Progenitor cell of endocrine pancreas (in vitro differentiated cells): ENCODE results near the gene FBXW7. TPM values are rescaled to one million over a fixed set of nuclear protein-coding genes. Genes with fewer than 3 reads are reported as not detected.

Source experiments
- DNase-seq: peaks from one replicate; pipeline ENCODE4 v3.0.0; 2021; ENCODE audit warnings: low spot score; ENCODE audit not compliant: unreplicated experiment
- H3K27ac Mint-ChIP-seq: 2 replicates; pipeline ENCODE4 v1.8.0; 2021; ENCODE audit warnings: mild to moderate bottlenecking, moderate library complexity, mixed read lengths
- H3K27me3 Mint-ChIP-seq: 2 replicates; pipeline ENCODE4 v1.8.0; 2021; ENCODE audit warnings: mixed read lengths
- H3K36me3 Mint-ChIP-seq: 2 replicates; pipeline ENCODE4 v1.8.0; 2022; ENCODE audit warnings: mixed read lengths; ENCODE audit not compliant: insufficient read depth
- H3K4me1 Mint-ChIP-seq: 2 replicates; pipeline ENCODE4 v1.8.0; 2021; ENCODE audit warnings: low read depth, mixed read lengths
- H3K4me3 Mint-ChIP-seq: 2 replicates; pipeline ENCODE4 v1.8.0; 2021; ENCODE audit warnings: low read depth, mild to moderate bottlenecking, moderate library complexity, mixed read lengths
- H3K9me3 Mint-ChIP-seq: 2 replicates; pipeline ENCODE4 v1.8.0; 2021; ENCODE audit warnings: low read depth, mixed read lengths
- CTCF ChIP-seq: fragments of 200-600 bp; sonication (generic); IDR thresholded peaks from one replicate; pipeline ENCODE4 v1.5.0; 2021; ENCODE audit warnings: antibody characterized with exemption, mild to moderate bottlenecking; ENCODE audit not compliant: unreplicated experiment
- total RNA-seq: library from RNA; stranded (reverse); gene quantifications from 2 replicates; pipeline ENCODE4 v1.2.1, GENCODE V29; 2021

Gene FBXW7
- total RNA-seq, 1 donor from 2014 or later, result 52.1 TPM

DNA sequence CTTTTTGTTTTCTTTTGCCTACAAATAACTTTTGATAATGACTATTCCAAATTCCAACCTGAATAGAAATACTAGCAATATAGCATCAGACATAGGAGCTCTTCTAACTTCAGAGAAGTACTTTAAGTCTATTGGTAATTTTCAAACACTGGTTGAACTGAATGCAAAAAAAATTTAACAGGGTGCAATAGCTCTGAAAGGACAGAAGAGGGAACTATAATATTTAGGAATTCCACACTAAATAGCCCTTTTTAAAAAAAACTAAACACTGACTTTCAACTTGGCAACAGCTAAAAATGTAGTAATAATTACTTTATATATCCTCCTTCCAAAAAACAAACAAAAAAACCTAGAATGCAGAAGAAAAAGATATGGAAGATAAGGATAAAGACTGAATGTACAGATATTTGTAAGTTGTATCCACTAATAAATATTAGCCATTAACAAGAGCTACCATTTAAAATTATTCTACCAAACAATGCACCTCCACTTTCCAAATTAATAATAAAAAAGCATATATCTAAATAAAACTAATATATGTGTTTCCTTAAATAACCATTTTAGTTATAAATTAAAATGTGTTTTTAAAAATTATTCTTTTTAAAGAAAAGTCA, 81.4 kb downstream of the FBXW7 start:
- Mint-ChIP-seq H3K4me3 (no peak overlapping the region), H3K4me1 (peaks cover 16% of the 10 kb centered on the region), H3K27ac (peak overlapping the region; percentile 42), H3K36me3 (peaks cover 2% of the 10 kb centered on the region), H3K27me3 (no peaks in the 10 kb centered on the region), H3K9me3 (peaks cover 3% of the 10 kb centered on the region)
- no peak for DNase-seq
- peak; percentile 81 for TF ChIP-seq CTCF

GRCh38 chr4:152451496-152451895, 84.4 kb downstream of the FBXW7 start:
- no peak for TF ChIP-seq CTCF
- H3K27ac Mint-ChIP-seq, result no peak overlapping the region
- no peaks in the 10 kb centered on the region for H3K9me3 Mint-ChIP-seq
- no peaks in the 10 kb centered on the region for H3K27me3 Mint-ChIP-seq
- H3K4me3 Mint-ChIP-seq, result no peak overlapping the region
- DNase-seq, result no peak
- H3K4me1 Mint-ChIP-seq, result peaks cover 31% of the 10 kb centered on the region
- H3K36me3 Mint-ChIP-seq, result no peaks in the 10 kb centered on the region

GRCh38 chr4:152448854-152449253, 87.0 kb downstream of the FBXW7 start:
- Mint-ChIP-seq H3K4me3 (no peak overlapping the region), H3K4me1 (peaks cover 19% of the 10 kb centered on the region), H3K27me3 (no peaks in the 10 kb centered on the region), H3K27ac (no peak overlapping the region), H3K36me3 (no peaks in the 10 kb centered on the region), H3K9me3 (no peaks in the 10 kb centered on the region)
- DNase-seq, result no peak
- TF ChIP-seq CTCF, result no peak

DNA sequence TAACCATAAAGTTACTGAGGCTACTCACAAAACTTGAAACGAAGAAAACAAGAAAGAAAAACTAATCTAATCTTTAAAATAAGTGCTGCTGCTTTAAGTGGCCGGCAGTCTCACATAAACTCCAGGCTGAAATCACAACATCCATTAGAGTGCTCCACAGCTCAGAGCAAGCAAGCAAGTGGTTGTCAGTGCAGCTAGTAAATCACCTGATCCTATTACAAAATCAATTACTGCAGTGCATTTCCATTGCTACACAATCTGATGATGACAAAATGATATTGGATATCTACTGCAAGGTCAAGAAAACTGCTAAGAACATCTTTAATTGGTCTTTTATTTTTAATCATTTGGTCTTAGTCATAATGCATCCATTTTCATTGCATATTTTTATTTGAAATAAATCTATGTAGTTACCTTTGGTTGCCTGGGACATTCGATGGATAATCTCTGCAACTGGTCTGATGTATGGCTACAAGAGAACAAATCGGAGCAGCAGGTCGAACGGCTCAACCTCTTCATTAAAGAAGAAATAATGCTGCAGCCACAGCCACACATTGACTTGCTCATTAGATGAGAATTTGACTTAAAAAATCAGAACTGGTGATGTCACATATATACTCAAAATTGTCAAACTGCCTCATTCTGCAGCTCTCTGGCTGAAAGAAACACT, 87.7 kb downstream of the FBXW7 start:
- Mint-ChIP-seq H3K27me3 (no peaks in the 10 kb centered on the region), H3K9me3 (no peaks in the 10 kb centered on the region), H3K27ac (no peak overlapping the region), H3K4me1 (peaks cover 16% of the 10 kb centered on the region), H3K36me3 (no peaks in the 10 kb centered on the region), H3K4me3 (no peak overlapping the region)
- TF ChIP-seq CTCF, result no peak
- DNase-seq, result no peak

GRCh38 chr4:152443859-152444258, 92.0 kb downstream of the FBXW7 start:
- Mint-ChIP-seq H3K4me3 (no peak overlapping the region), H3K9me3 (no peaks in the 10 kb centered on the region), H3K36me3 (peaks cover under 1% of the 10 kb centered on the region), H3K27me3 (no peaks in the 10 kb centered on the region), H3K4me1 (peaks cover 13% of the 10 kb centered on the region), H3K27ac (no peak overlapping the region)
- no peak for DNase-seq
- TF ChIP-seq CTCF, result no peak
